Spleen (tissue), 7 donors: Measurements from ENCODE around the gene RHEX.

ENCODE experiments used
- POLR2A ChIP-seq, 3 donors: fragments of 450-650 bp; IDR thresholded peaks; one replicate each; pipeline ENCODE4 v1.5.1; 2017; ENCODE audit warnings: antibody characterized with exemption in 3 of 3, mild to moderate bottlenecking in 1 of 3
- POLR2AphosphoS5 ChIP-seq, 3 donors: sonication (generic); formaldehyde crosslinking; IDR thresholded peaks; one replicate each; pipeline ENCODE4 v1.5.1; 2017; ENCODE audit warnings: antibody characterized with exemption in 3 of 3
- TF ChIP-seq, protein P1 (sequence below), 11 experiments: fragments of 200-600 bp in 7 of 11; fragments of 450-650 bp in 4 of 11; sonication (generic) in 4 of 11; IDR thresholded peaks in 8 of 11; conservative IDR thresholded peaks in 3 of 11; 1 replicate in 7 of 11; 2 replicates in 4 of 11; pipeline versions ENCODE4 v1.4.0 to v1.8.0; 2016 to 2021; ENCODE audit warnings: antibody characterized with exemption in 11 of 11, inconsistent platforms in 4 of 11, mild to moderate bottlenecking in 1 of 11
- donor health status: DM: no; HTN: no; CAD: no; lungs with moderate emphysema.
- donor health status: DM: no; HTN: no; CAD: no.
- donor health status: DM: no; HTN: no; CAD: no.

DNA sequence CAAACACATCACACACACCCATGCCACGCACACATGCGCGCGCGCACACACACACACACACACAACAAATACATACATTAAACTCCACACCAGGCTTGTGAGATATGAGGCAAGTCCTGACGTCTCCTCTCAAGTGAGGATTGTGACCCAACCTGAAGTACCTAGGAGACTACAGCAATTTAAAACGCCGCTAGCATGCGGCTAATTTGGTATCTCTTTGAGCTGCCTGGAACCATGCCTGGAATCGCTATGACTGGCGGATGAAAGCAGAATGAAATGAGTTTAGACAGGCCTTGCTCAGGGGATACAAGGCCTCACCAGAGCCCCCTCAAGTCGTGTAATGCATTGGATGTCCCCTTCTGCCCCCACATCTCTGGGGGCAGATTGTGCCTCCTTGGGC lies 48.1 kb upstream of the RHEX start:
- TF ChIP-seq, protein P1, sequence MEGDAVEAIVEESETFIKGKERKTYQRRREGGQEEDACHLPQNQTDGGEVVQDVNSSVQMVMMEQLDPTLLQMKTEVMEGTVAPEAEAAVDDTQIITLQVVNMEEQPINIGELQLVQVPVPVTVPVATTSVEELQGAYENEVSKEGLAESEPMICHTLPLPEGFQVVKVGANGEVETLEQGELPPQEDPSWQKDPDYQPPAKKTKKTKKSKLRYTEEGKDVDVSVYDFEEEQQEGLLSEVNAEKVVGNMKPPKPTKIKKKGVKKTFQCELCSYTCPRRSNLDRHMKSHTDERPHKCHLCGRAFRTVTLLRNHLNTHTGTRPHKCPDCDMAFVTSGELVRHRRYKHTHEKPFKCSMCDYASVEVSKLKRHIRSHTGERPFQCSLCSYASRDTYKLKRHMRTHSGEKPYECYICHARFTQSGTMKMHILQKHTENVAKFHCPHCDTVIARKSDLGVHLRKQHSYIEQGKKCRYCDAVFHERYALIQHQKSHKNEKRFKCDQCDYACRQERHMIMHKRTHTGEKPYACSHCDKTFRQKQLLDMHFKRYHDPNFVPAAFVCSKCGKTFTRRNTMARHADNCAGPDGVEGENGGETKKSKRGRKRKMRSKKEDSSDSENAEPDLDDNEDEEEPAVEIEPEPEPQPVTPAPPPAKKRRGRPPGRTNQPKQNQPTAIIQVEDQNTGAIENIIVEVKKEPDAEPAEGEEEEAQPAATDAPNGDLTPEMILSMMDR (IDR thresholded peaks at IDR 0.05 in 8 of 11, conservative IDR thresholded peaks at IDR 0.05 in 3 of 11) = no peak
- TF ChIP-seq POLR2AphosphoS5 (IDR thresholded peaks at IDR 0.05) (no peak), POLR2A (IDR thresholded peaks at IDR 0.05) (no peak)
